HPDE6-E6E7 (cell line): ENCODE measurements around the gene CSMD2.

ENCODE experiments used
- DNase-seq: peaks from one replicate; pipeline ENCODE4 v3.0.0; 2011; ENCODE audit warnings: missing footprints; ENCODE audit errors: extremely low spot score

CSMD2 gene

GRCh38 chr1:33902486-33903209 lies 262.4 kb downstream of the CSMD2 start:
- no peak for DNase-seq

- no peak for DNase-seq
These were observed 265.3 kb downstream of the CSMD2 start for GRCh38 chr1:33899746-33900145.

GRCh38 chr1:33898881-33899280 lies 266.1 kb downstream of the CSMD2 start:
- no peak for DNase-seq

- DNase-seq: no peak
These were observed 266.6 kb downstream of the CSMD2 start for GRCh38 chr1:33898406-33898805.

- DNase-seq: no peak
These were observed 267.8 kb downstream of the CSMD2 start for GRCh38 chr1:33897092-33897725.

GRCh38 chr1:33895976-33896375 lies 269.1 kb downstream of the CSMD2 start:
- no peak for DNase-seq

GRCh38 chr1:33895396-33895795 lies 269.6 kb downstream of the CSMD2 start:
- DNase-seq: no peak

- no peak for DNase-seq
These were observed 271.7 kb downstream of the CSMD2 start for GRCh38 chr1:33893147-33893830.

- DNase-seq: no peak
These were observed 278.5 kb downstream of the CSMD2 start for GRCh38 chr1:33886496-33886895.

GRCh38 chr1:33880305-33880704 lies 284.7 kb downstream of the CSMD2 start:
- no peak for DNase-seq

- DNase-seq: no peak
These were observed 286.6 kb downstream of the CSMD2 start for GRCh38 chr1:33878392-33878791.

- no peak for DNase-seq
These were observed 287.9 kb downstream of the CSMD2 start for GRCh38 chr1:33876970-33877650.

GRCh38 chr1:33875862-33876261 lies 289.2 kb downstream of the CSMD2 start:
- no peak for DNase-seq

GRCh38 chr1:33874636-33875035 lies 290.4 kb downstream of the CSMD2 start:
- no peak for DNase-seq

- no peak for DNase-seq
These were observed 292.3 kb downstream of the CSMD2 start for GRCh38 chr1:33872683-33873082.

- no peak for DNase-seq
These were observed 292.8 kb downstream of the CSMD2 start for GRCh38 chr1:33872275-33872674.

GRCh38 chr1:33867684-33868083 lies 297.3 kb downstream of the CSMD2 start:
- no peak for DNase-seq

- no peak for DNase-seq
These were observed 298.7 kb downstream of the CSMD2 start for GRCh38 chr1:33866281-33866680.

GRCh38 chr1:33864460-33865389 lies 300.3 kb downstream of the CSMD2 start:
- DNase-seq: no peak

GRCh38 chr1:33863779-33864178 lies 301.3 kb downstream of the CSMD2 start, which contains the start of gene HMGB4:
HMGB4 (plus strand) TSS chr1:33864079; CDS start chr1:33864192, 113 bp downstream.
- no peak for DNase-seq

GRCh38 chr1:33860671-33861070 lies 304.4 kb downstream of the CSMD2 start:
- DNase-seq: no peak
